HepG2 (cell line): ENCODE measurements around the gene STX4. TPM values are rescaled to one million over a fixed set of nuclear protein-coding genes. Genes with fewer than 3 reads are reported as not detected.

Experiments
- ARNT2 ChIP-seq: sonication (generic); formaldehyde crosslinking; IDR thresholded peaks from 2 replicates; pipeline ENCODE4 v1.8.0; 2022; ENCODE audit warnings: mild to moderate bottlenecking, low read depth, missing genetic modification reagents, moderate library complexity
- DMTF1 ChIP-seq: sonication (generic); formaldehyde crosslinking; IDR thresholded peaks from 2 replicates; pipeline ENCODE4 v1.4.0; 2020; ENCODE audit warnings: mild to moderate bottlenecking, missing genetic modification reagents
- ERF ChIP-seq: IDR thresholded peaks from 2 replicates; pipeline ENCODE4 v1.6.1; 2018; ENCODE audit warnings: missing biosample characterization, missing genetic modification reagents
- GTF3A ChIP-seq: sonication (generic); formaldehyde crosslinking; conservative IDR thresholded peaks from 2 replicates; pipeline ENCODE4 v1.4.0; 2020; ENCODE audit warnings: mild to moderate bottlenecking, missing genetic modification reagents
- GZF1 ChIP-seq: sonication (generic); formaldehyde crosslinking; IDR thresholded peaks from 2 replicates; pipeline ENCODE4 v1.5.1; 2020; ENCODE audit warnings: mild to moderate bottlenecking, missing genetic modification reagents
- HES4 ChIP-seq: sonication (generic); formaldehyde crosslinking; IDR thresholded peaks from 2 replicates; pipeline ENCODE4 v1.9.0; 2021; ENCODE audit warnings: mild to moderate bottlenecking, missing genetic modification reagents, borderline replicate concordance
- JARID2 ChIP-seq: sonication (generic); formaldehyde crosslinking; IDR thresholded peaks from 2 replicates; pipeline ENCODE4 v1.8.1; 2023; ENCODE audit warnings: missing genetic modification reagents, inconsistent platforms; ENCODE audit not compliant: insufficient replicate concordance
- JUNB ChIP-seq: sonication (generic); formaldehyde crosslinking; IDR thresholded peaks from 2 replicates; pipeline ENCODE4 v1.8.0; 2022; ENCODE audit warnings: missing genetic modification reagents, mild to moderate bottlenecking, borderline replicate concordance
- MLLT10 ChIP-seq: sonication (generic); formaldehyde crosslinking; IDR thresholded peaks from 2 replicates; pipeline ENCODE4 v1.4.0; 2020; ENCODE audit warnings: missing genetic modification reagents
- NR3C1 ChIP-seq: sonication (generic); formaldehyde crosslinking; IDR thresholded peaks from 2 replicates; pipeline ENCODE4 v1.4.0; 2020; ENCODE audit warnings: missing genetic modification reagents
- RNF2 ChIP-seq: fragments of 450-650 bp; conservative IDR thresholded peaks from 2 replicates; pipeline ENCODE4 v1.6.1; 2016; ENCODE audit warnings: low read depth
- SATB2 ChIP-seq: sonication (generic); formaldehyde crosslinking; IDR thresholded peaks from 2 replicates; pipeline ENCODE4 v1.5.0; 2020; ENCODE audit warnings: missing genetic modification reagents
- SP5 ChIP-seq: IDR thresholded peaks from 2 replicates; pipeline ENCODE4 v1.6.1; 2016; ENCODE audit warnings: low read depth, borderline replicate concordance
- TEAD3 ChIP-seq: optimal IDR thresholded peaks from 2 replicates; pipeline ENCODE3; 2016; ENCODE audit warnings: borderline replicate concordance
- ZBTB38 ChIP-seq: sonication (generic); formaldehyde crosslinking; IDR thresholded peaks from 2 replicates; pipeline ENCODE4 v1.5.1; 2020; ENCODE audit warnings: mild to moderate bottlenecking, missing genetic modification reagents
- ZFP36L1 ChIP-seq: sonication (generic); formaldehyde crosslinking; IDR thresholded peaks from 2 replicates; pipeline ENCODE4 v1.8.0; 2022; ENCODE audit warnings: mild to moderate bottlenecking, missing genetic modification reagents, moderate library complexity
- ZHX1 ChIP-seq: sonication (generic); formaldehyde crosslinking; IDR thresholded peaks from 2 replicates; pipeline ENCODE4 v1.8.1; 2022; ENCODE audit warnings: low read depth, mild to moderate bottlenecking, missing genetic modification reagents
- ZNF138 ChIP-seq: sonication (generic); formaldehyde crosslinking; IDR thresholded peaks from 2 replicates; pipeline ENCODE4 v1.5.0; 2020; ENCODE audit warnings: mild to moderate bottlenecking, low read depth, missing genetic modification reagents
- ZNF550 ChIP-seq: sonication (generic); formaldehyde crosslinking; IDR thresholded peaks from 2 replicates; pipeline ENCODE4 v1.4.0; 2020; ENCODE audit warnings: mild to moderate bottlenecking, missing genetic modification reagents, borderline replicate concordance
- ZNF770 ChIP-seq: sonication (generic); formaldehyde crosslinking; IDR thresholded peaks from 2 replicates; pipeline ENCODE4 v1.5.0; 2020; ENCODE audit warnings: mild to moderate bottlenecking, missing genetic modification reagents
- ZNF879 ChIP-seq: sonication (generic); formaldehyde crosslinking; IDR thresholded peaks from 2 replicates; pipeline ENCODE4 v1.8.1; 2023; ENCODE audit warnings: missing genetic modification reagents
- polyA plus RNA-seq, 8 experiments: library from polyadenylated mRNA; depleted of rRNA in 3 of 8; stranded (reverse) in 7 of 8; unstranded in 1 of 8; fragments of >200 nt; fragmentation: Illumina TruSeq in 4 of 8; extraction: Trizol in 4 of 8; gene quantifications; 2 replicates each; pipeline versions ENCODE4 v1.2.1 to v1.2.3, GENCODE V29; 2011 to 2016; ENCODE audit warnings: low read depth in 4 of 8, missing spikeins in 1 of 8, mixed read lengths in 1 of 8; ENCODE audit not compliant: insufficient read depth in 1 of 8
- total RNA-seq, 5 experiments: library from RNA; depleted of rRNA; stranded (reverse); fragments of >200 nt; fragmentation: Illumina TruSeq; extraction: Trizol; gene quantifications; 2 replicates each; pipeline ENCODE4 v1.2.3, GENCODE V29; 2016; ENCODE audit warnings: low read depth in 1 of 5

Gene STX4
- total and polyA plus RNA-seq, 2 of the 13 experiments (the other 11 are each of a cell fraction or from before 2014, with no cell fraction given): 29.2 to 34.6 TPM

GRCh38 chr16:31033709-31034492 lies 543 bp downstream of the STX4 start (continued):
- TF ChIP-seq JUNB (CRISPR knock-in tag): no peak
- TF ChIP-seq TEAD3 (CRISPR knock-in tag): no peak
- TF ChIP-seq ERF (CRISPR knock-in tag): peak; percentile 91; the same call in 1 of the 2 replicates
- no peak for TF ChIP-seq NR3C1 (CRISPR knock-in tag)
- 0 out of 2 replicates have a peak, but pooled peaks have one; percentile 70 for TF ChIP-seq HES4 (CRISPR knock-in tag)
- TF ChIP-seq ARNT2 (CRISPR knock-in tag): peak; percentile 57; the same call in 1 of the 2 replicates
- TF ChIP-seq SP5 (CRISPR knock-in tag): peak; percentile 58; the same call in 1 of the 2 replicates
- no peak for TF ChIP-seq ZBTB38
- TF ChIP-seq ZFP36L1 (CRISPR knock-in tag): no peak
- TF ChIP-seq MLLT10 (CRISPR knock-in tag): no peak
- TF ChIP-seq SATB2: no peak
- TF ChIP-seq ZHX1 (CRISPR knock-in tag): no peak
- no peak for TF ChIP-seq ZNF550
- no peak for TF ChIP-seq ZNF138 (CRISPR knock-in tag)
- no peak for TF ChIP-seq GZF1 (CRISPR knock-in tag)
- no peak for TF ChIP-seq DMTF1 (CRISPR knock-in tag)
- TF ChIP-seq GTF3A (CRISPR knock-in tag): no peak
- TF ChIP-seq ZNF770 (CRISPR knock-in tag): 0 out of 2 replicates have a peak, but pooled peaks have one; percentile 5
- TF ChIP-seq ZNF879 (CRISPR knock-in tag): no peak
- TF ChIP-seq JARID2: no peak
- TF ChIP-seq RNF2: no peak
